ENCODE results near the gene NSMCE3.

NSMCE3 gene

GRCh38 chr15:29244123-29244522 lies 25.5 kb downstream of the NSMCE3 start:
- H3K4me3 ChIP-seq (ENCODE audit: control insufficient read depth, low read depth, low read length), result no peak overlapping the region
- TF ChIP-seq CTCF (IDR thresholded peaks at IDR 0.05; ENCODE audit: control insufficient read depth, insufficient read depth, low read depth, low read length, missing control alignments), result no peak
- no peak for DNase-seq (ENCODE audit: low read depth)

- TF ChIP-seq CTCF (IDR thresholded peaks at IDR 0.05; ENCODE audit: control insufficient read depth, insufficient read depth, low read depth, low read length, missing control alignments), result no peak
- H3K4me3 ChIP-seq (ENCODE audit: control insufficient read depth, low read depth, low read length), result no peak overlapping the region
- DNase-seq (ENCODE audit: low read depth), result no peak
These were observed 27.0 kb downstream of the NSMCE3 start for GRCh38 chr15:29242456-29243242.

GRCh38 chr15:29241207-29241606 lies 28.4 kb downstream of the NSMCE3 start:
- no peak overlapping the region for H3K4me3 ChIP-seq (ENCODE audit: control insufficient read depth, low read depth, low read length)
- TF ChIP-seq CTCF (IDR thresholded peaks at IDR 0.05; ENCODE audit: control insufficient read depth, insufficient read depth, low read depth, low read length, missing control alignments), result no peak
- DNase-seq (ENCODE audit: low read depth), result no peak

- no peak for DNase-seq (ENCODE audit: low read depth)
These were observed 30.2 kb downstream of the NSMCE3 start for GRCh38 chr15:29239395-29239794.

GRCh38 chr15:29233566-29233965 lies 36.1 kb downstream of the NSMCE3 start:
- no peak overlapping the region for H3K4me3 ChIP-seq (ENCODE audit: control insufficient read depth, low read depth, low read length)

More at GRCh38 chr15:29239395-29239794, 30.2 kb downstream of the NSMCE3 start:
- no peak overlapping the region for H3K4me3 ChIP-seq (ENCODE audit: control insufficient read depth, low read depth, low read length)
- no peak for TF ChIP-seq CTCF (IDR thresholded peaks at IDR 0.05; ENCODE audit: control insufficient read depth, insufficient read depth, low read depth, low read length, missing control alignments)

GRCh38 chr15:29226436-29227208 lies 43.0 kb downstream of the NSMCE3 start:
- TF ChIP-seq CTCF (IDR thresholded peaks at IDR 0.05; ENCODE audit: control insufficient read depth, insufficient read depth, low read depth, low read length, missing control alignments), result no peak
- DNase-seq (ENCODE audit: low read depth), result no peak
- H3K4me3 ChIP-seq (ENCODE audit: control insufficient read depth, low read depth, low read length), result no peak overlapping the region

More at GRCh38 chr15:29233566-29233965, 36.1 kb downstream of the NSMCE3 start:
- TF ChIP-seq CTCF (IDR thresholded peaks at IDR 0.05; ENCODE audit: control insufficient read depth, insufficient read depth, low read depth, low read length, missing control alignments), result no peak
- DNase-seq (ENCODE audit: low read depth), result no peak

Data from AG09309 (cell line).